G401.6 (cell line): Measurements from ENCODE around the gene PAPSS2.
"Not testable (repeated sequence)": the region's sequence is repeated elsewhere in the genome, so short reads cannot be mapped to it uniquely, and the experiment has no call there.

Experiments used
- FAIRE-seq: peaks from 2 replicates; lab custom pipeline; 2012; peaks lifted over from hg19 to GRCh38; lab: Jason Lieb, UNC

The PAPSS2 gene

GRCh38 chr10:87706731-87707130 is 47.1 kb downstream of the PAPSS2 start:
- no peak for FAIRE-seq

GRCh38 chr10:87707254-87707653 is 47.6 kb downstream of the PAPSS2 start:
- no peak for FAIRE-seq

GRCh38 chr10:87712913-87713616 is 53.4 kb downstream of the PAPSS2 start:
- FAIRE-seq: no peak

- FAIRE-seq: no peak
Observed at GRCh38 chr10:87713707-87714106, 54.0 kb downstream of the PAPSS2 start.

GRCh38 chr10:87715552-87716347 is 56.1 kb downstream of the PAPSS2 start:
- FAIRE-seq: no peak

- FAIRE-seq: no peak
Observed at GRCh38 chr10:87716348-87716670, 56.6 kb downstream of the PAPSS2 start.

- no peak for FAIRE-seq
Observed at GRCh38 chr10:87720665-87721064, 61.0 kb downstream of the PAPSS2 start.

GRCh38 chr10:87721781-87722180 is 62.1 kb downstream of the PAPSS2 start:
- no peak for FAIRE-seq

- no peak for FAIRE-seq
Observed at GRCh38 chr10:87722716-87723115, 63.0 kb downstream of the PAPSS2 start.

- FAIRE-seq: no peak
Observed at GRCh38 chr10:87723500-87723899, 63.8 kb downstream of the PAPSS2 start.

GRCh38 chr10:87724789-87725188 is 65.1 kb downstream of the PAPSS2 start:
- FAIRE-seq: no peak

- no peak for FAIRE-seq
Observed at GRCh38 chr10:87729940-87730339, 70.3 kb downstream of the PAPSS2 start.

GRCh38 chr10:87733081-87733480 is 73.4 kb downstream of the PAPSS2 start:
- FAIRE-seq: no peak

- FAIRE-seq: peak; percentile 61
Observed at GRCh38 chr10:87734987-87735827, 75.5 kb downstream of the PAPSS2 start.

- not testable (repeated sequence) for FAIRE-seq
Observed at GRCh38 chr10:87738253-87738652, 78.6 kb downstream of the PAPSS2 start.

GRCh38 chr10:87739703-87740102 is 80.0 kb downstream of the PAPSS2 start:
- no peak for FAIRE-seq

- no peak for FAIRE-seq
Observed at GRCh38 chr10:87740254-87740655, 80.6 kb downstream of the PAPSS2 start.

- FAIRE-seq: not testable (repeated sequence)
Observed at GRCh38 chr10:87742992-87743610, 83.4 kb downstream of the PAPSS2 start.

- FAIRE-seq: no peak
Observed at GRCh38 chr10:87744606-87745005, 84.9 kb downstream of the PAPSS2 start.

- FAIRE-seq: no peak
Observed at GRCh38 chr10:87746911-87747310, 87.2 kb downstream of the PAPSS2 start.

- not testable (repeated sequence) for FAIRE-seq
Observed at GRCh38 chr10:87748244-87748643, 88.6 kb downstream of the PAPSS2 start.

GRCh38 chr10:87750001-87750671 is 90.5 kb downstream of the PAPSS2 start:
- FAIRE-seq: no peak
